ENCODE data around the gene MRGPRF. TPM values are rescaled to one million over a fixed set of nuclear protein-coding genes. Genes with fewer than 3 reads are reported as not detected.

MRGPRF gene
- total and polyA plus RNA-seq, 2 experiments from 2014 or later, result 20.7 to 25.3 TPM

DNA sequence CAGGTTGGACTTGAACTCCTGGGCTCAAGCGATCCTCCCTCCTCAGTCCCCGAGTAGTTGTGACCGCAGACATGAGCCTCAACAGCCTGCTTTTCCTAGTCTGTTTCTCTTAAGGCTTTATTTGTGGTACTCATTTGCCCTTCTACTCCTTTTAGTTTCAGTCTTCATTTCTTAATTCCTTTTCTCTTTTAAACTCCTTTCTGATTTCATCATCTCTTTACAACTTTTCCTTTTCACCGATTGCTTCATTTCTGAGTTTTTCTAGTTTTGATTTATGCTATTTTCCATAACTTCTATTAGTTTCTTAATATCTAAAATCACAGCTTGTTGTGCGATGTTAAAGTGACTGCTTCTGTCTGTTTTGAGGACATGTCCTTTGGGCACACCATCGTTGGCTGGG lies 17.3 kb upstream of the MRGPRF start:
- WGBS, 2 experiments (ENCODE audit: low coverage in 1 of 2, low lambda C conversion rate in 2 of 2, missing lambda C conversion rate in 2 of 2), result 79 to 83% methylated on average over 6 of the region's 6 CpGs
- Histone ChIP-seq H3K9ac (no peak overlapping the region), H3F3A (ENCODE audit: insufficient read depth) (no peaks in the 10 kb centered on the region), H3K27me3 (replicated peaks; ENCODE audit: insufficient read depth) (no peaks in the 10 kb centered on the region), H3K79me2 (ENCODE audit: insufficient read depth) (no peaks in the 10 kb centered on the region), H2AFZ (no peak overlapping the region), H3K36me3 (ENCODE audit: low read depth) (no peaks in the 10 kb centered on the region), H3K4me3 (no peak overlapping the region), H3K27ac (no peak overlapping the region), H4K20me1 (ENCODE audit: insufficient read depth) (no peaks in the 10 kb centered on the region), H3K9me3 (ENCODE audit: low read depth) (no peaks in the 10 kb centered on the region), H3K4me2 (ENCODE audit: unreplicated experiment) (no peak overlapping the region), H3K9me2 (ENCODE audit: insufficient read depth) (no peaks in the 10 kb centered on the region), H3K4me1 (ENCODE audit: insufficient read depth) (no peaks in the 10 kb centered on the region)
- DNase-seq, result no peak
- in situ Hi-C loops (cut with MboI), result no loop called here
- no peak for TF ChIP-seq EZH2 (IDR thresholded peaks at IDR 0.05; ENCODE audit: insufficient read depth, poor library complexity, severe bottlenecking)
- TF ChIP-seq EZH2phosphoT487 (IDR thresholded peaks at IDR 0.05; ENCODE audit: insufficient read depth, low read depth), result no peak

DNA sequence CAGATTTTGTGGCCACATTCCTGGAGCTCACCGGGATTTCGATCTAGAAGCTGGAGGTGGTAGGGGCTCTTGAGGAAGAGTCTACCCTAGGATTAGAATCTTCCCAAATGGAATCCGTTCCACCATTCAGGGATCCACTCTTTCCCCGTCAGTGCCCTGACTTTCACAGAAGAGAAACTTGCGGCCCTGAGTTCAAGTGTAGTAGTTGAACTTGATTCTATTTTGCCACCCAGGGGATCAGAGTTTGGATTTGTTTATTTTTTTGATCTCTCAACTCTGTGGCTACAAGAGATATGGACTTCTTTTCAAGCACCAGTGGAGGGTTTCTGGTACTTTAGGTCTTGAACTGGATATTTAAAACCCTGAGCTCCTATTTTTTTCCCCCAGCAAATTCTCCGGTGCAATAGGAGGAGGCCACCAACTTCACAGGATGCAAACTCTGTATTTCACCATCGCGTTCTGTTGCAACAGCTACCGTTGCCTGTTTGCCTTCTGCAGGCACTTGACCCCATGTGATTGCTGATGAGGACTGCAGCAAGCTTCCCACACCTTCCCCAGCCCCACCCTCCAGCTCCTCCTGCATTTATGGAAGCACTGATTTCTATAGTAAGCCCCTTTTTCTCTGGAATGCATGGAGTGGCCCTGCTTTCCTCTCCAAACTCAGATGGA lies 14.8 kb upstream of the MRGPRF start:
- 59 to 63% methylated on average over 9 of the region's 9 CpGs for WGBS, 2 experiments (ENCODE audit: low coverage in 1 of 2, low lambda C conversion rate in 2 of 2, missing lambda C conversion rate in 2 of 2)
- in situ Hi-C loops (cut with MboI), result no loop called here
- no peak for TF ChIP-seq EZH2 (IDR thresholded peaks at IDR 0.05; ENCODE audit: insufficient read depth, poor library complexity, severe bottlenecking)
- TF ChIP-seq EZH2phosphoT487 (IDR thresholded peaks at IDR 0.05; ENCODE audit: insufficient read depth, low read depth), result no peak

DNA sequence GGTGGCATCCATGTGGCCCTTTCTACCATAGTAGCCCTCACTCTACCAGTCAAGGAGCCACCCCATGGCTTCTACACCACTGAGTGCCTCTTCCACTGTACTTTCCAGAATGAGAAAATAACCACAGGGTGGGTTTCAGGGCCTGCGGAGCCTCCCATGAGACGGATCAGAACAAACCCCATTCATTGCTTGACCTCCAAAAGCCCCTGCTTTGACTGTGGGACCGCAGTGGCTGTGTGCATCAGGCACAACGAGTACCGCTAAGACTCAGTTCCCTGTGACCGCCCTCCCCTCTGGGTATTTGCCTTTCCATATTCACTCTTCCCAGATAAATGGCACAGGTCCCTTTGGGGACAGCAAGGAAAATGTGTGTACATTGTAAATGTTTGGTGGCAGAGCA lies 11.5 kb upstream of the MRGPRF start:
- Histone ChIP-seq H4K20me1 (ENCODE audit: insufficient read depth) (no peaks in the 10 kb centered on the region), H3K27me3 (replicated peaks; ENCODE audit: insufficient read depth) (no peaks in the 10 kb centered on the region), H2AFZ (no peak overlapping the region), H3K79me2 (ENCODE audit: insufficient read depth) (no peaks in the 10 kb centered on the region), H3K4me3 (no peak overlapping the region), H3K27ac (no peak overlapping the region), H3K9ac (no peak overlapping the region), H3K9me3 (ENCODE audit: low read depth) (no peaks in the 10 kb centered on the region), H3K36me3 (ENCODE audit: low read depth) (no peaks in the 10 kb centered on the region), H3F3A (ENCODE audit: insufficient read depth) (no peaks in the 10 kb centered on the region), H3K9me2 (ENCODE audit: insufficient read depth) (no peaks in the 10 kb centered on the region), H3K4me2 (ENCODE audit: unreplicated experiment) (no peak overlapping the region), H3K4me1 (ENCODE audit: insufficient read depth) (no peaks in the 10 kb centered on the region)
- 93 to 95% methylated on average over 6 of the region's 6 CpGs for whole genome bisulfite sequencing, 2 experiments (ENCODE audit: low coverage in 1 of 2, low lambda C conversion rate in 2 of 2, missing lambda C conversion rate in 2 of 2)
- no peak for DNase-seq
- in situ Hi-C loops (cut with MboI), result no loop called here
- TF ChIP-seq EZH2 (IDR thresholded peaks at IDR 0.05; ENCODE audit: insufficient read depth, poor library complexity, severe bottlenecking) (no peak), EZH2phosphoT487 (IDR thresholded peaks at IDR 0.05; ENCODE audit: insufficient read depth, low read depth) (no peak)

More for the DNA sequence above, 14.8 kb upstream of the MRGPRF start:
- Histone ChIP-seq H3K9me2 (ENCODE audit: insufficient read depth) (no peaks in the 10 kb centered on the region), H2AFZ (no peak overlapping the region), H3K4me2 (ENCODE audit: unreplicated experiment) (no peak overlapping the region), H4K20me1 (ENCODE audit: insufficient read depth) (no peaks in the 10 kb centered on the region), H3K4me3 (no peak overlapping the region), H3K4me1 (ENCODE audit: insufficient read depth) (no peaks in the 10 kb centered on the region), H3K36me3 (ENCODE audit: low read depth) (no peaks in the 10 kb centered on the region), H3F3A (ENCODE audit: insufficient read depth) (no peaks in the 10 kb centered on the region), H3K27ac (no peak overlapping the region), H3K9ac (no peak overlapping the region), H3K27me3 (replicated peaks; ENCODE audit: insufficient read depth) (no peaks in the 10 kb centered on the region), H3K79me2 (ENCODE audit: insufficient read depth) (no peaks in the 10 kb centered on the region), H3K9me3 (ENCODE audit: low read depth) (no peaks in the 10 kb centered on the region)
- DNase-seq, result no peak

DNA sequence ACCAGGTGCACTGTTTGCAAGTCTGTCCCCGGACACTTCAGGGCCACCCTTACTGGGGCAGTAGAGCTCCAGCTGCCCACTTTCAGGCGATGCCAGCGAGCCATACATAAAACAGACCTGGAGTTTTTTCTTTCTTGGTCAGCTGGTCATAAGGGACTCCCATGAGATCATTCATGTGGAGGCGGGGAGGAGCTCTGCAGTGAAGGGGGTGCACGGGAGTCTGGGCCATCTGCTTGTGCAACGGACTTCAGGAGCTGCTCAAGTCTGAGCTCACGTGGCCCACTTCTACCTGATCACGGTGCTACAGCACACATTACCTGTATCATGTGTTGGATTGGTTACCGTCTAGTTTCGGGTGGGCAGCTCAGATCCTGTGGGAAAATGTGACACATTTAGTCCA lies 9.2 kb upstream of the MRGPRF start:
- Histone ChIP-seq H3K4me3 (no peak overlapping the region), H3K27ac (no peak overlapping the region), H3K9me3 (ENCODE audit: low read depth) (no peaks in the 10 kb centered on the region), H3K9ac (no peak overlapping the region), H4K20me1 (ENCODE audit: insufficient read depth) (no peaks in the 10 kb centered on the region), H3K36me3 (ENCODE audit: low read depth) (no peaks in the 10 kb centered on the region), H3K4me2 (ENCODE audit: unreplicated experiment) (no peak overlapping the region), H3K79me2 (ENCODE audit: insufficient read depth) (no peaks in the 10 kb centered on the region), H3F3A (ENCODE audit: insufficient read depth) (no peaks in the 10 kb centered on the region), H3K27me3 (replicated peaks; ENCODE audit: insufficient read depth) (no peaks in the 10 kb centered on the region), H2AFZ (no peak overlapping the region), H3K9me2 (ENCODE audit: insufficient read depth) (no peaks in the 10 kb centered on the region), H3K4me1 (ENCODE audit: insufficient read depth) (peaks cover 4% of the 10 kb centered on the region; the same call in 1 of the 2 replicates)
- TF ChIP-seq EZH2 (IDR thresholded peaks at IDR 0.05; ENCODE audit: insufficient read depth, poor library complexity, severe bottlenecking) (no peak), EZH2phosphoT487 (IDR thresholded peaks at IDR 0.05; ENCODE audit: insufficient read depth, low read depth) (no peak)
- DNase-seq, result no peak
- in situ Hi-C loops (cut with MboI), result no loop called here
- WGBS, 2 experiments (ENCODE audit: low coverage in 1 of 2, low lambda C conversion rate in 2 of 2, missing lambda C conversion rate in 2 of 2), result 69 to 71% methylated on average over 10 of the region's 10 CpGs

Data from GM23248 (cell line).